GM12872 (cell line): ENCODE results near the gene KLRD1.
A peak's percentile ranks its signal among the peaks of the same experiment; 100 is the strongest.

Experiments
- CTCF ChIP-seq: IDR thresholded peaks from 3 replicates; pipeline ENCODE4 v1.5.1; 2011; ENCODE audit warnings: low read depth, mild to moderate bottlenecking, low read length, moderate library complexity; ENCODE audit not compliant: insufficient read depth

KLRD1 gene

GRCh38 chr12:10305411-10305810, 2.3 kb upstream of the KLRD1 start:
- no peak for TF ChIP-seq CTCF

GRCh38 chr12:10310926-10311720, 3.5 kb downstream of the KLRD1 start:
- TF ChIP-seq CTCF = no peak

- TF ChIP-seq CTCF = no peak
These were observed 11.7 kb downstream of the KLRD1 start for GRCh38 chr12:10319388-10319787.

GRCh38 chr12:10320643-10321042, 13.0 kb downstream of the KLRD1 start:
- TF ChIP-seq CTCF = no peak

GRCh38 chr12:10331642-10332239, 24.1 kb downstream of the KLRD1 start:
- TF ChIP-seq CTCF = peak; percentile 56; the same call in 2 of the 3 replicates

GRCh38 chr12:10339053-10339840, 31.6 kb downstream of the KLRD1 start:
- TF ChIP-seq CTCF = no peak

GRCh38 chr12:10341892-10342509, 34.3 kb downstream of the KLRD1 start:
- TF ChIP-seq CTCF = no peak
